PC-3 (cell line): Measurements from ENCODE around the gene LFNG.

Experiments used
- EZH2 ChIP-seq: fragments of 300-600 bp; sonication (generic); IDR thresholded peaks from one replicate; pipeline ENCODE4 v1.6.1; 2017; ENCODE audit warnings: antibody characterized with exemption, mild to moderate bottlenecking, low read length; ENCODE audit not compliant: unreplicated experiment
- EZH2phosphoT487 ChIP-seq: fragments of 300-600 bp; sonication (generic); IDR thresholded peaks from 2 replicates; pipeline ENCODE4 v1.6.1; 2018; ENCODE audit warnings: mild to moderate bottlenecking, antibody characterized with exemption, low read length, borderline replicate concordance

DNA sequence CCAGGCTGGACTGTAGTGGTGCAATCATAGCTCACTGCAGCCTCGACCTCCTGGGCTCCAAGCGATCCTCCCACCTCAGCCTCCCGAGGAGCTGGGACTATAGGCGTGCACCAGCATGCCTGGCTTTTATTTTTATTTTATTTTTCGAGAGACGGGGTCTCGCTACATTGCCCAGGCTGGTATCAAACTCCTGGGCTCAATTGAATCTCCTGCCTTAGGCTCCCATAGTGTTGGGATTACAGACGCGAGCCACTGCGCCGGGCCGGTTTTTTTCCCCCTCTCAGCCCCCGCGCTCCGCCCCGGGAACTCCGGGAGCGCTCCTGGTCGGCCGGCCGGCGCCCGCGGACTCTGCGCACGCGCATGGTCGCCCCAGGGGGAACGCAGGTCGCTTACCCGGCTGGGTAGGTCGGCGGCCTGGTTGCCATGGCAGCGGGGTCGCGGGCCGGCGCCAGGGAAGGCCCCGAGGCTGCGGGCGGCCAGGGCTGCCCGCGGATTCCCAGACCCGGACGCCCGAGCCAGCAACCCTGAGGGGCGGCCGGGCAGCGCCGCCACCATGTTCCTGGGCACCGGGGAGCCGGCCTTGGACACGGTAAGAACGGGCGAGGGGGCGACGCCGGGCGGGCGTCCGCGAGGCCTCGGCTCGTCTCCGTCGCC, 39.2 kb downstream of the LFNG start, which contains the start of gene IQCE:
- TF ChIP-seq EZH2phosphoT487 (no peak), EZH2 (no peak)
